SU-DHL-6 (cell line): ENCODE results near the gene SDC3.

Experiments
- EZH2phosphoT487 ChIP-seq: fragments of 200-600 bp; sonication (generic), shearing (Covaris generic); conservative IDR thresholded peaks from 2 replicates; pipeline ENCODE4 v1.6.1; 2018; ENCODE audit warnings: mild to moderate bottlenecking, antibody characterized with exemption, low read length, moderate library complexity, mixed read lengths
- TF ChIP-seq, protein P1 (sequence below): fragments of 200-600 bp; sonication (generic); IDR thresholded peaks from one replicate; pipeline ENCODE4 v1.5.1; 2017; ENCODE audit warnings: antibody characterized with exemption, mild to moderate bottlenecking, low read length, moderate library complexity; ENCODE audit not compliant: insufficient read depth, poor library complexity, severe bottlenecking

- no peak for TF ChIP-seq EZH2phosphoT487
- TF ChIP-seq, protein P1, sequence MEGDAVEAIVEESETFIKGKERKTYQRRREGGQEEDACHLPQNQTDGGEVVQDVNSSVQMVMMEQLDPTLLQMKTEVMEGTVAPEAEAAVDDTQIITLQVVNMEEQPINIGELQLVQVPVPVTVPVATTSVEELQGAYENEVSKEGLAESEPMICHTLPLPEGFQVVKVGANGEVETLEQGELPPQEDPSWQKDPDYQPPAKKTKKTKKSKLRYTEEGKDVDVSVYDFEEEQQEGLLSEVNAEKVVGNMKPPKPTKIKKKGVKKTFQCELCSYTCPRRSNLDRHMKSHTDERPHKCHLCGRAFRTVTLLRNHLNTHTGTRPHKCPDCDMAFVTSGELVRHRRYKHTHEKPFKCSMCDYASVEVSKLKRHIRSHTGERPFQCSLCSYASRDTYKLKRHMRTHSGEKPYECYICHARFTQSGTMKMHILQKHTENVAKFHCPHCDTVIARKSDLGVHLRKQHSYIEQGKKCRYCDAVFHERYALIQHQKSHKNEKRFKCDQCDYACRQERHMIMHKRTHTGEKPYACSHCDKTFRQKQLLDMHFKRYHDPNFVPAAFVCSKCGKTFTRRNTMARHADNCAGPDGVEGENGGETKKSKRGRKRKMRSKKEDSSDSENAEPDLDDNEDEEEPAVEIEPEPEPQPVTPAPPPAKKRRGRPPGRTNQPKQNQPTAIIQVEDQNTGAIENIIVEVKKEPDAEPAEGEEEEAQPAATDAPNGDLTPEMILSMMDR, result no peak
Measured at GRCh38 chr1:30902593-30903290, 5.8 kb downstream of the SDC3 start.
